HEK293 (cell line): ENCODE data around the gene AFF2.
A peak's percentile ranks its signal among the peaks of the same experiment; 100 is the strongest.

ENCODE experiments used
- CTCF ChIA-PET: fragments of 350-600 bp; formaldehyde crosslinking; extraction: SDS; loops from one replicate; lab custom pipeline; 2021; ENCODE audit warnings: antibody characterized with exemption; lab: Yijun Ruan, JAX
- POLR2A ChIA-PET: fragments of 300-600 bp; formaldehyde crosslinking; extraction: SDS; loops from one replicate; lab custom pipeline; 2020; ENCODE audit warnings: antibody characterized with exemption, inconsistent platforms; lab: Yijun Ruan, JAX
- H3K27ac ChIP-seq: fragments of 200-500 bp; sonication (Bioruptor generic); 2 replicates; pipeline ENCODE4 v1.5.1; 2014; ENCODE audit warnings: low read depth, low read length, control low read depth, inconsistent platforms; ENCODE audit errors: extremely low read depth
- H3K36me3 ChIP-seq, 2 experiments: fragments of 200-500 bp in 1 of 2; sonication (Bioruptor generic) in 1 of 2; 1 replicate in 1 of 2; 2 replicates in 1 of 2; pipeline ENCODE4 v1.5.1; 2014 to 2017; ENCODE audit warnings: inconsistent platforms in 2 of 2, low read length in 2 of 2; ENCODE audit not compliant: control insufficient read depth in 2 of 2, insufficient read depth in 1 of 2
- H3K4me1 ChIP-seq: fragments of 200-500 bp; sonication (Bioruptor generic); 2 replicates; pipeline ENCODE4 v1.5.1; 2014; ENCODE audit warnings: mild to moderate bottlenecking, low read length, inconsistent platforms; ENCODE audit not compliant: control insufficient read depth, insufficient read depth
- H3K4me3 ChIP-seq: 2 replicates; pipeline ENCODE4 v1.5.1; 2011; ENCODE audit warnings: low read depth, mild to moderate bottlenecking, control low read depth, low read length, moderate library complexity
- H3K9me3 ChIP-seq: fragments of 200-500 bp; sonication (Bioruptor generic); 2 replicates; pipeline ENCODE4 v1.5.1; 2014; ENCODE audit warnings: low read depth, low read length, inconsistent platforms; ENCODE audit not compliant: control insufficient read depth, insufficient read depth
- HOXD13 ChIP-seq: sonication (generic); formaldehyde crosslinking; IDR thresholded peaks from 2 replicates; pipeline ENCODE4 v1.8.0; 2022; ENCODE audit warnings: missing genetic modification reagents, borderline replicate concordance
- KLF10 ChIP-seq: fragments of 450-650 bp; IDR thresholded peaks from 2 replicates; pipeline ENCODE4 v1.5.1; 2018; ENCODE audit warnings: missing biosample characterization, mild to moderate bottlenecking, missing genetic modification characterization
- KLF7 ChIP-seq: fragments of 450-650 bp; formaldehyde crosslinking; IDR thresholded peaks from 2 replicates; pipeline ENCODE4 v1.5.1; 2016; ENCODE audit warnings: missing biosample characterization, missing genetic modification characterization, borderline replicate concordance
- KLF8 ChIP-seq: fragments of 450-650 bp; formaldehyde crosslinking; IDR thresholded peaks from 2 replicates; pipeline ENCODE4 v1.5.1; 2016; ENCODE audit warnings: missing biosample characterization, missing genetic modification characterization
- PRDM2 ChIP-seq: fragments of 450-650 bp; formaldehyde crosslinking; IDR thresholded peaks from 2 replicates; pipeline ENCODE4 v1.5.1; 2016; ENCODE audit warnings: missing biosample characterization, missing genetic modification characterization, borderline replicate concordance
- SCRT2 ChIP-seq: fragments of 450-650 bp; formaldehyde crosslinking; IDR thresholded peaks from 2 replicates; pipeline ENCODE4 v1.5.1; 2016; ENCODE audit warnings: missing biosample characterization, missing genetic modification characterization
- SETDB1 ChIP-seq: IDR thresholded peaks from one replicate; pipeline ENCODE4 v1.6.1; 2017; ENCODE audit warnings: mild to moderate bottlenecking, low read length, moderate library complexity, mixed read lengths; ENCODE audit not compliant: insufficient read length
- SP7 ChIP-seq: fragments of 450-650 bp; formaldehyde crosslinking; IDR thresholded peaks from 2 replicates; pipeline ENCODE4 v1.5.1; 2016; ENCODE audit warnings: missing biosample characterization, missing genetic modification characterization
- WT1 ChIP-seq: fragments of 450-650 bp; formaldehyde crosslinking; IDR thresholded peaks from 2 replicates; pipeline ENCODE4 v1.5.1; 2016; ENCODE audit warnings: missing biosample characterization, missing genetic modification characterization
- ZBTB21 ChIP-seq: fragments of 450-650 bp; formaldehyde crosslinking; IDR thresholded peaks from 2 replicates; pipeline ENCODE4 v1.5.1; 2017; ENCODE audit warnings: missing biosample characterization, missing genetic modification characterization
- ZFP41 ChIP-seq: fragments of 450-650 bp; formaldehyde crosslinking; IDR thresholded peaks from 2 replicates; pipeline ENCODE4 v1.5.1; 2016; ENCODE audit warnings: missing biosample characterization, missing genetic modification characterization, borderline replicate concordance
- ZFP69B ChIP-seq: fragments of 450-650 bp; formaldehyde crosslinking; IDR thresholded peaks from 2 replicates; pipeline ENCODE4 v1.5.1; 2016; ENCODE audit warnings: missing biosample characterization, missing genetic modification characterization
- ZNF112 ChIP-seq: fragments of 450-650 bp; formaldehyde crosslinking; IDR thresholded peaks from 2 replicates; pipeline ENCODE4 v1.5.0; 2017; ENCODE audit warnings: missing biosample characterization, missing genetic modification characterization
- ZNF169 ChIP-seq: fragments of 450-650 bp; formaldehyde crosslinking; IDR thresholded peaks from 2 replicates; pipeline ENCODE4 v1.5.1; 2016; ENCODE audit warnings: missing biosample characterization, missing genetic modification characterization
- ZNF239 ChIP-seq: fragments of 450-650 bp; formaldehyde crosslinking; IDR thresholded peaks from 2 replicates; pipeline ENCODE4 v1.5.1; 2016; ENCODE audit warnings: missing biosample characterization, missing genetic modification characterization
- ZNF292 ChIP-seq: fragments of 450-650 bp; formaldehyde crosslinking; IDR thresholded peaks from 2 replicates; pipeline ENCODE4 v1.5.1; 2016; ENCODE audit warnings: low read depth, missing biosample characterization, missing genetic modification characterization, borderline replicate concordance
- ZNF394 ChIP-seq: fragments of 450-650 bp; formaldehyde crosslinking; IDR thresholded peaks from 2 replicates; pipeline ENCODE4 v1.5.1; 2016; ENCODE audit warnings: missing biosample characterization, missing genetic modification characterization, mild to moderate bottlenecking, moderate library complexity, borderline replicate concordance
- ZNF623 ChIP-seq: fragments of 450-650 bp; formaldehyde crosslinking; IDR thresholded peaks from 2 replicates; pipeline ENCODE4 v1.5.1; 2016; ENCODE audit warnings: missing biosample characterization, missing genetic modification characterization
- ZNF747 ChIP-seq: fragments of 450-650 bp; formaldehyde crosslinking; IDR thresholded peaks from 2 replicates; pipeline ENCODE4 v1.5.1; 2016; ENCODE audit warnings: missing biosample characterization, missing genetic modification characterization
- ZNF785 ChIP-seq: fragments of 450-650 bp; formaldehyde crosslinking; IDR thresholded peaks from 2 replicates; pipeline ENCODE4 v1.5.1; 2016; ENCODE audit warnings: missing biosample characterization, missing genetic modification characterization
- ZNF843 ChIP-seq: fragments of 450-650 bp; formaldehyde crosslinking; IDR thresholded peaks from 2 replicates; pipeline ENCODE4 v1.5.1; 2016; ENCODE audit warnings: missing biosample characterization, missing genetic modification characterization
- ZXDB ChIP-seq: fragments of 450-650 bp; formaldehyde crosslinking; IDR thresholded peaks from 2 replicates; pipeline ENCODE4 v1.5.1; 2016; ENCODE audit warnings: missing biosample characterization, missing genetic modification characterization
- TF ChIP-seq, protein P1 (sequence below): fragments of 450-650 bp; formaldehyde crosslinking; IDR thresholded peaks from 2 replicates; pipeline ENCODE4 v1.5.1; 2016; ENCODE audit warnings: missing biosample characterization, missing genetic modification characterization
- TF ChIP-seq, protein P2 (sequence below): fragments of 450-650 bp; formaldehyde crosslinking; IDR thresholded peaks from 2 replicates; pipeline ENCODE4 v1.5.1; 2016; ENCODE audit warnings: missing biosample characterization, missing genetic modification characterization

AFF2 gene

DNA sequence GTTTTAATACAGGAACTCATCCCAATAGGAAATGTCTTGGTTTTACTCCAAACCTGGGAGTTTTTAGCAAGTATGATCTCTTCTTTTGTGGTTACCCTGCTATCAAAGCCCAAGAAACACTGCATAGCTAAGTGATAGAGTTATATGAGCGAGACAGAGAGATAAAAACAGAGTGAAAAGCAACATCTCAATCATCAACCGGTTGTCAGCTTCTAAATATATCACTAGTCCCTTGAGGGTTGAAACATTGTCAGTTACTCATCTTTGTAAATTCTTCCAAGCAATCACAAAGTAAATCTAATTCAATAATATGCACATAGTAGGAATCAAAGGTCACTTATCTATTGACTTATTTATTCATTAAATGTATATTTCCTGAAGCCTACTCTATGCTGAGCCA, 520.7 kb downstream of the AFF2 start:
- Histone ChIP-seq H3K9me3 (peaks cover 5% of the 10 kb centered on the region), H3K27ac (no peak overlapping the region), H3K4me1 (no peaks in the 10 kb centered on the region), H3K36me3 (no peaks in the 10 kb centered on the region), H3K4me3 (no peak overlapping the region)
- CTCF ChIA-PET = no interaction called here
- POLR2A ChIA-PET = no interaction called here
- TF ChIP-seq ZFP69B (tag by site-specific recombination) (no peak), ZBTB21 (tag by site-specific recombination) (no peak), ZNF394 (tag by site-specific recombination) (no peak), ZNF623 (no peak), ZNF169 (tag by site-specific recombination) (no peak), KLF7 (tag by site-specific recombination) (no peak), ZNF747 (tag by site-specific recombination) (no peak), ZFP41 (tag by site-specific recombination) (no peak), SP7 (tag by site-specific recombination) (no peak), WT1 (tag by site-specific recombination) (no peak), ZXDB (tag by site-specific recombination) (no peak), KLF8 (no peak), ZNF292 (tag by site-specific recombination) (no peak), HOXD13 (no peak)
- TF ChIP-seq, protein P1, sequence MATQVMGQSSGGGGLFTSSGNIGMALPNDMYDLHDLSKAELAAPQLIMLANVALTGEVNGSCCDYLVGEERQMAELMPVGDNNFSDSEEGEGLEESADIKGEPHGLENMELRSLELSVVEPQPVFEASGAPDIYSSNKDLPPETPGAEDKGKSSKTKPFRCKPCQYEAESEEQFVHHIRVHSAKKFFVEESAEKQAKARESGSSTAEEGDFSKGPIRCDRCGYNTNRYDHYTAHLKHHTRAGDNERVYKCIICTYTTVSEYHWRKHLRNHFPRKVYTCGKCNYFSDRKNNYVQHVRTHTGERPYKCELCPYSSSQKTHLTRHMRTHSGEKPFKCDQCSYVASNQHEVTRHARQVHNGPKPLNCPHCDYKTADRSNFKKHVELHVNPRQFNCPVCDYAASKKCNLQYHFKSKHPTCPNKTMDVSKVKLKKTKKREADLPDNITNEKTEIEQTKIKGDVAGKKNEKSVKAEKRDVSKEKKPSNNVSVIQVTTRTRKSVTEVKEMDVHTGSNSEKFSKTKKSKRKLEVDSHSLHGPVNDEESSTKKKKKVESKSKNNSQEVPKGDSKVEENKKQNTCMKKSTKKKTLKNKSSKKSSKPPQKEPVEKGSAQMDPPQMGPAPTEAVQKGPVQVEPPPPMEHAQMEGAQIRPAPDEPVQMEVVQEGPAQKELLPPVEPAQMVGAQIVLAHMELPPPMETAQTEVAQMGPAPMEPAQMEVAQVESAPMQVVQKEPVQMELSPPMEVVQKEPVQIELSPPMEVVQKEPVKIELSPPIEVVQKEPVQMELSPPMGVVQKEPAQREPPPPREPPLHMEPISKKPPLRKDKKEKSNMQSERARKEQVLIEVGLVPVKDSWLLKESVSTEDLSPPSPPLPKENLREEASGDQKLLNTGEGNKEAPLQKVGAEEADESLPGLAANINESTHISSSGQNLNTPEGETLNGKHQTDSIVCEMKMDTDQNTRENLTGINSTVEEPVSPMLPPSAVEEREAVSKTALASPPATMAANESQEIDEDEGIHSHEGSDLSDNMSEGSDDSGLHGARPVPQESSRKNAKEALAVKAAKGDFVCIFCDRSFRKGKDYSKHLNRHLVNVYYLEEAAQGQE = no peak

GRCh38 chrX:149022485-149022884, 522.1 kb downstream of the AFF2 start:
- ChIA-PET POLR2A (no interaction called here), CTCF (interaction anchor here (0.7 to 1.1 kb wide), 2 partner anchors 365 to 1666 kb away, joined by 3 to 4 read pairs; no protein-coding TSS in a partner anchor)
- no peak overlapping the region for H3K4me3 ChIP-seq
- no peak overlapping the region for H3K27ac ChIP-seq
- no peaks in the 10 kb centered on the region for H3K4me1 ChIP-seq
- H3K36me3 ChIP-seq = no peaks in the 10 kb centered on the region
- H3K9me3 ChIP-seq = peaks cover 5% of the 10 kb centered on the region
- TF ChIP-seq, protein P2, sequence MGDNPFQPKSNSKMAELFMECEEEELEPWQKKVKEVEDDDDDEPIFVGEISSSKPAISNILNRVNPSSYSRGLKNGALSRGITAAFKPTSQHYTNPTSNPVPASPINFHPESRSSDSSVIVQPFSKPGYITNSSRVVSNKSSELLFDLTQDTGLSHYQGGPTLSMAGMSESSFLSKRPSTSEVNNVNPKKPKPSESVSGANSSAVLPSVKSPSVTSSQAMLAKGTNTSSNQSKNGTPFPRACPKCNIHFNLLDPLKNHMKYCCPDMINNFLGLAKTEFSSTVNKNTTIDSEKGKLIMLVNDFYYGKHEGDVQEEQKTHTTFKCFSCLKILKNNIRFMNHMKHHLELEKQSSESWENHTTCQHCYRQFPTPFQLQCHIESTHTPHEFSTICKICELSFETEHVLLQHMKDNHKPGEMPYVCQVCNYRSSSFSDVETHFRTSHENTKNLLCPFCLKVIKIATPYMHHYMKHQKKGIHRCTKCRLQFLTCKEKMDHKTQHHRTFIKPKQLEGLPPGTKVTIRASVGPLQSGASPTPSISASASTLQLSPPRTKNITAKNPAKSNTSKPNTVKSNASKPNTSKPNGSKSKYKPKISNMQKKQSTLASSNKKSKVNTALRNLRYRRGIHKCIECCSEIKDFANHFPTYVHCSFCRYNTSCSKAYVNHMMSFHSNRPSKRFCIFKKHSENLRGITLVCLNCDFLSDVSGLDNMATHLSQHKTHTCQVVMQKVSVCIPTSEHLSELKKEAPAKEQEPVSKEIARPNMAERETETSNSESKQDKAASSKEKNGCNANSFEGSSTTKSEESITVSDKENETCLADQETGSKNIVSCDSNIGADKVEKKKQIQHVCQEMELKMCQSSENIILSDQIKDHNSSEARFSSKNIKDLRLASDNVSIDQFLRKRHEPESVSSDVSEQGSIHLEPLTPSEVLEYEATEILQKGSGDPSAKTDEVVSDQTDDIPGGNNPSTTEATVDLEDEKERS (tag by site-specific recombination) = peak; percentile 94
- TF ChIP-seq ZNF843 (tag by site-specific recombination) (no peak), ZBTB21 (tag by site-specific recombination) (no peak), SCRT2 (tag by site-specific recombination) (no peak), ZNF239 (tag by site-specific recombination) (no peak), KLF10 (tag by site-specific recombination) (no peak), SETDB1 (peak; percentile 84), ZNF785 (no peak), ZNF112 (tag by site-specific recombination) (no peak), PRDM2 (tag by site-specific recombination) (no peak)
